ENCODE results near the gene FARSA.

The FARSA gene

DNA sequence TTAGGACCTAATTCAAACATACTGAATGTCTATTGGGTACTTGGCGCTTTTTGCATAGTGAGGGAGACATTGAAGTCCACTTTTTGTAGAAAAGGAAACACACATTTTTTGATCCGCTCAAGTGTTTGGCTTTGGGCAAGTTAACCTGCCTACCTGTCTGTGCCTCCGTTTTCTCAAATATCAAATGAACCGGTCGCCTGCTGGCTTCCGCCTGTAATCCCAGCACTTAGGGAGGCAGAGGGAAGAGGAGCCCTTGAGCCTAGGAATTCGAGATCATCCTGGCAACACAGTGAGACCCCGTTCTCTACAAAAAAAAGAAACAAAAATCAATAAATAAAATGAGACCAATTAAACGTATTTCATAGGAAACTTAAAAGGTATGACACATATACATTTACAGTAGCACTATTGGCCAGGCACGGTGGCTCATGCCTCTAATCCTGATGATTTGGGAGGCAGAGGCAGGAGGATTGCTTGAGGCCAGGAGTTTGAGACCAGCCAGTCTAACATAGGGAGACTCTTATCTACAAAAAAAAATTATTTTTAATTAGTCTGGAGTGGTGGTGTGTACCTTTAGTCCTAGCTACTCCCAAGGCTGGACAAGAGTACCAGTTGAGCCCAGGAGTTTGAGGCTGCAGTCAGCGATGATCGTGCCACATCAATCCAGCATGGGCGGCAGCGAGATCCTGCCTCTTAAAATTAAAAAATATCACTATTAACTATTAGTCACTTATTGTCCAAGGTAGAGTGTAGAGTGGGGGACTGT is 13.4 kb upstream of the FARSA start:
- no peaks in the 10 kb centered on the region for H3K9me2 ChIP-seq (replicated peaks; ENCODE audit: insufficient read depth, low read length)
- H3K36me3 ChIP-seq (ENCODE audit: low read length): peaks cover 13% of the 10 kb centered on the region
- no peak overlapping the region for H2AFZ ChIP-seq (ENCODE audit: low read depth, low read length, severe bottlenecking)
- H3K79me2 ChIP-seq (ENCODE audit: insufficient read depth, low read length): peaks cover 30% of the 10 kb centered on the region
- peak overlapping the region; percentile 87 for H3K4me2 ChIP-seq (ENCODE audit: low read depth, low read length, poor library complexity, severe bottlenecking)
- H3K27me3 ChIP-seq (ENCODE audit: low read length): no peaks in the 10 kb centered on the region
- H3K9ac ChIP-seq (ENCODE audit: low read length): peak overlapping the region; percentile 84
- H3K27ac ChIP-seq (ENCODE audit: low read depth, low read length): peak overlapping the region; percentile 68
- peaks cover 42% of the 10 kb centered on the region for H3F3A ChIP-seq (ENCODE audit: insufficient read depth)
- peak overlapping the region; percentile 82 for H3K4me3 ChIP-seq (ENCODE audit: insufficient read depth, low read length, poor library complexity, severe bottlenecking)
- H3K9me3 ChIP-seq (ENCODE audit: insufficient read depth, low read length): no peaks in the 10 kb centered on the region
- H4K20me1 ChIP-seq (ENCODE audit: low read depth, low read length): no peaks in the 10 kb centered on the region
- TF ChIP-seq CTCF (IDR thresholded peaks at IDR 0.05; ENCODE audit: insufficient read depth, low read length, poor library complexity, severe bottlenecking) (no peak), EZH2phosphoT487 (conservative IDR thresholded peaks at IDR 0.05; ENCODE audit: low read length) (no peak)

- Histone ChIP-seq H3K27me3 (ENCODE audit: low read length) (no peaks in the 10 kb centered on the region), H3K9ac (ENCODE audit: low read length) (peak overlapping the region; percentile 84), H4K20me1 (ENCODE audit: low read depth, low read length) (no peaks in the 10 kb centered on the region), H3K27ac (ENCODE audit: low read depth, low read length) (peak overlapping the region; percentile 68), H3K4me2 (ENCODE audit: low read depth, low read length, poor library complexity, severe bottlenecking) (peak overlapping the region; percentile 87), H2AFZ (ENCODE audit: low read depth, low read length, severe bottlenecking) (no peak overlapping the region), H3K79me2 (ENCODE audit: insufficient read depth, low read length) (peaks cover 30% of the 10 kb centered on the region), H3K36me3 (ENCODE audit: low read length) (peaks cover 13% of the 10 kb centered on the region), H3K9me2 (replicated peaks; ENCODE audit: insufficient read depth, low read length) (no peaks in the 10 kb centered on the region), H3F3A (ENCODE audit: insufficient read depth) (peaks cover 49% of the 10 kb centered on the region), H3K9me3 (ENCODE audit: insufficient read depth, low read length) (no peaks in the 10 kb centered on the region), H3K4me3 (ENCODE audit: insufficient read depth, low read length, poor library complexity, severe bottlenecking) (peak overlapping the region; percentile 82)
- TF ChIP-seq EZH2phosphoT487 (conservative IDR thresholded peaks at IDR 0.05; ENCODE audit: low read length): no peak
- no peak for TF ChIP-seq CTCF (IDR thresholded peaks at IDR 0.05; ENCODE audit: insufficient read depth, low read length, poor library complexity, severe bottlenecking)
Observed at GRCh38 chr19:12946092-12946721, 12.7 kb upstream of the FARSA start.

DNA sequence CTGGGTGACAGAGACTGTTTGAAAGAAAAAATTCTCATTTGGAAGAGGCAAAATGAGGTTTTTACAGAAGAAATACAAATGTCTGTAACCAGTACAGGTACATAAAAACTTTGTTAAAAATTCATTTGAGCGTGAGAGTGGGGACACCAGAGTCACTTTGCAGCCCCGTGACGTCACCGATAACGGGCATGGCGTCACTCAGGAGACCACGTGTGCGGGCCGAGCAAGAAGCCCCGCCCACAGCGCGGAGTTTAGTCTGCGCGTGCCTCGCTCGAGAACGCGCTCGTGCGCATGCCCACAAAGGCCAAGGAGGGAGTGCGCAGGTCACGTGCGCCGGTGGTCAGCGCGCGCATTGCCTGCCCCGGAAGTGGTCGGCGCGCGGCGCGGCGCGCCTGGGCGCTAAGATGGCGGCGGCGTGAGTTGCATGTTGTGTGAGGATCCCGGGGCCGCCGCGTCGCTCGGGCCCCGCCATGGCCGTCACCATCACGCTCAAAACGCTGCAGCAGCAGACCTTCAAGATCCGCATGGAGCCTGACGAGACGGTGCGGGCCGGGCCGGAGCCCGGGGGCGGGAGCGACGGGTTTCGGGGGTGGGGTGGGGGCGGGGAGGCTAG is 12.1 kb upstream of the FARSA start, which contains the start of gene RAD23A:
Gene RAD23A, plus strand, starts transcription at position 384 of the 613 bp plus-strand sequence. Its CDS starts 87 bp downstream, at position 471.
- no peaks in the 10 kb centered on the region for H4K20me1 ChIP-seq (ENCODE audit: low read depth, low read length)
- TF ChIP-seq EZH2phosphoT487 (conservative IDR thresholded peaks at IDR 0.05; ENCODE audit: low read length): no peak
- TF ChIP-seq CTCF (IDR thresholded peaks at IDR 0.05; ENCODE audit: insufficient read depth, low read length, poor library complexity, severe bottlenecking): no peak
- H3K9me3 ChIP-seq (ENCODE audit: insufficient read depth, low read length): no peaks in the 10 kb centered on the region
- H3K36me3 ChIP-seq (ENCODE audit: low read length): peaks cover 18% of the 10 kb centered on the region
- H3K9ac ChIP-seq (ENCODE audit: low read length): peak within 1 kb of the TSS; percentile 84
- no peak within 1 kb of the TSS for H2AFZ ChIP-seq (ENCODE audit: low read depth, low read length, severe bottlenecking)
- H3K79me2 ChIP-seq (ENCODE audit: insufficient read depth, low read length): peaks cover 37% of the 10 kb centered on the region
- peaks cover 55% of the 10 kb centered on the region for H3F3A ChIP-seq (ENCODE audit: insufficient read depth)
- no peaks in the 10 kb centered on the region for H3K9me2 ChIP-seq (replicated peaks; ENCODE audit: insufficient read depth, low read length)
- H3K27ac ChIP-seq (ENCODE audit: low read depth, low read length): peak within 1 kb of the TSS; percentile 77
- peak within 1 kb of the TSS; percentile 82 for H3K4me3 ChIP-seq (ENCODE audit: insufficient read depth, low read length, poor library complexity, severe bottlenecking)
- no peaks in the 10 kb centered on the region for H3K27me3 ChIP-seq (ENCODE audit: low read length)
- peak within 1 kb of the TSS; percentile 87 for H3K4me2 ChIP-seq (ENCODE audit: low read depth, low read length, poor library complexity, severe bottlenecking)

Measured in SU-DHL-6 (cell line).